ENCODE results near the gene TUBG1.

DNA sequence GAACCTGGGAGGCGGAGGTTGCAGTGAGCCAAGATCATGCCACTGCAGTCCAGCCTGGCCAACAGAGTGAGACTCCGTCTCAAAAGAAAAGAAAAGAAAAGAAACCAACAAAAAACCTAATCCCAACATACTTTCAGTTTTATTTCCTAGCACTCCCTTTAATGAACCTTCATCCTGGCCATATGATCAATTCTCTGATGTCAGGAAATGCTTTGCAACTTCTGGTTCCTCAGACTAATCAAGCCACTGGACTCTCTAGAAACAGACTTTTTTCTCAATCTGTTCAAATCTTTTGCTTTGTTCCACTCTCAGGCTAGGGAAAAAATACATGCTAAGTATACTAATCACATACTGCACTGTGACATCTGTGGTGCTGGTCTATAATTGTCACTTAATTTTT lies 18.6 kb upstream of the TUBG1 start:
- TF ChIP-seq, protein P1, sequence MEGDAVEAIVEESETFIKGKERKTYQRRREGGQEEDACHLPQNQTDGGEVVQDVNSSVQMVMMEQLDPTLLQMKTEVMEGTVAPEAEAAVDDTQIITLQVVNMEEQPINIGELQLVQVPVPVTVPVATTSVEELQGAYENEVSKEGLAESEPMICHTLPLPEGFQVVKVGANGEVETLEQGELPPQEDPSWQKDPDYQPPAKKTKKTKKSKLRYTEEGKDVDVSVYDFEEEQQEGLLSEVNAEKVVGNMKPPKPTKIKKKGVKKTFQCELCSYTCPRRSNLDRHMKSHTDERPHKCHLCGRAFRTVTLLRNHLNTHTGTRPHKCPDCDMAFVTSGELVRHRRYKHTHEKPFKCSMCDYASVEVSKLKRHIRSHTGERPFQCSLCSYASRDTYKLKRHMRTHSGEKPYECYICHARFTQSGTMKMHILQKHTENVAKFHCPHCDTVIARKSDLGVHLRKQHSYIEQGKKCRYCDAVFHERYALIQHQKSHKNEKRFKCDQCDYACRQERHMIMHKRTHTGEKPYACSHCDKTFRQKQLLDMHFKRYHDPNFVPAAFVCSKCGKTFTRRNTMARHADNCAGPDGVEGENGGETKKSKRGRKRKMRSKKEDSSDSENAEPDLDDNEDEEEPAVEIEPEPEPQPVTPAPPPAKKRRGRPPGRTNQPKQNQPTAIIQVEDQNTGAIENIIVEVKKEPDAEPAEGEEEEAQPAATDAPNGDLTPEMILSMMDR (IDR thresholded peaks at IDR 0.05), result no peak
- TF ChIP-seq ZFX (IDR thresholded peaks at IDR 0.05; ENCODE audit: borderline replicate concordance), result no peak
